Keratinocyte (primary cell): ENCODE results near the gene ARID4A. TPM values are rescaled to one million over a fixed set of nuclear protein-coding genes. Genes with fewer than 3 reads are reported as not detected.

Experiments
- DNase-seq: peaks from one replicate; pipeline ENCODE4 v3.0.0-alpha.2; 2011; ENCODE audit warnings: low read depth, missing footprints, low spot score
- FAIRE-seq: peaks from 2 replicates; lab custom pipeline; 2011; peaks lifted over from hg19 to GRCh38; lab: Jason Lieb, UNC
- H2AFZ ChIP-seq: 2 replicates; pipeline ENCODE4 v1.6.0; 2012; ENCODE audit warnings: low read length, control low read depth, inconsistent platforms; ENCODE audit not compliant: control insufficient read depth
- H3K27ac ChIP-seq: 2 replicates; pipeline ENCODE4 v1.5.1; 2011; ENCODE audit warnings: low read length; ENCODE audit not compliant: control insufficient read depth, insufficient read depth
- H3K27me3 ChIP-seq: 3 replicates; pipeline ENCODE4 v1.6.0; 2011; ENCODE audit warnings: low read length; ENCODE audit not compliant: control insufficient read depth, insufficient read depth; ENCODE audit errors: extremely low read depth
- H3K36me3 ChIP-seq, 2 experiments: 2 replicates in 1 of 2; 3 replicates in 1 of 2; pipeline ENCODE4 v1.5.1; 2011; ENCODE audit warnings: low read length in 2 of 2, mild to moderate bottlenecking in 1 of 2; ENCODE audit not compliant: control insufficient read depth in 2 of 2, insufficient read depth in 2 of 2; ENCODE audit errors: extremely low read depth in 1 of 2
- H3K4me1 ChIP-seq: 3 replicates; pipeline ENCODE4 v1.5.1; 2011; ENCODE audit warnings: low read length; ENCODE audit not compliant: control insufficient read depth, insufficient read depth; ENCODE audit errors: extremely low read depth
- H3K4me2 ChIP-seq: 3 replicates; pipeline ENCODE4 v1.6.0; 2011; ENCODE audit warnings: low read depth, low read length; ENCODE audit not compliant: control insufficient read depth, insufficient read depth; ENCODE audit errors: extremely low read depth
- H3K4me3 ChIP-seq, 3 experiments: fragments of 200-600 bp in 1 of 3; sonication (generic) in 1 of 3; 2 replicates in 2 of 3; 3 replicates in 1 of 3; pipeline ENCODE4 v1.5.1; 2011 to 2016; ENCODE audit warnings: low read length in 3 of 3, mild to moderate bottlenecking in 3 of 3, control low read depth in 2 of 3, inconsistent platforms in 1 of 3, low read depth in 1 of 3, mixed read lengths in 1 of 3, mixed run types in 1 of 3, moderate library complexity in 1 of 3; ENCODE audit not compliant: control insufficient read depth in 2 of 3, insufficient read depth in 2 of 3; ENCODE audit errors: extremely low read depth in 1 of 3
- H3K79me2 ChIP-seq: 2 replicates; pipeline ENCODE4 v1.6.0; 2012; ENCODE audit warnings: low read length; ENCODE audit not compliant: control insufficient read depth, insufficient read depth
- H3K9ac ChIP-seq: 3 replicates; pipeline ENCODE4 v1.6.0; 2011; ENCODE audit warnings: low read length; ENCODE audit not compliant: control insufficient read depth, insufficient read depth; ENCODE audit errors: extremely low read depth
- H3K9me1 ChIP-seq: 3 replicates; pipeline ENCODE4 v1.6.0; 2011; ENCODE audit warnings: low read length; ENCODE audit not compliant: control insufficient read depth, insufficient read depth; ENCODE audit errors: extremely low read depth
- H3K9me3 ChIP-seq: 2 replicates; pipeline ENCODE4 v1.5.1; 2012; ENCODE audit warnings: low read depth, low read length; ENCODE audit not compliant: control insufficient read depth
- H4K20me1 ChIP-seq: 3 replicates; pipeline ENCODE4 v1.6.0; 2011; ENCODE audit warnings: low read length; ENCODE audit not compliant: control insufficient read depth, insufficient read depth; ENCODE audit errors: extremely low read depth
- CTCF ChIP-seq, 3 experiments: IDR thresholded peaks in 1 of 3; conservative IDR thresholded peaks in 1 of 3; optimal IDR thresholded peaks in 1 of 3; 2 replicates in 2 of 3; 3 replicates in 1 of 3; pipeline versions ENCODE3 to v1.5.1; 2011; ENCODE audit warnings: low read length in 3 of 3, mild to moderate bottlenecking in 3 of 3, moderate library complexity in 2 of 3, control low read depth in 1 of 3, inconsistent platforms in 1 of 3; ENCODE audit not compliant: insufficient read depth in 2 of 3; ENCODE audit errors: extremely low read depth in 1 of 3
- EZH2 ChIP-seq: IDR thresholded peaks from one replicate; pipeline ENCODE4 v1.6.1; 2012; ENCODE audit warnings: inconsistent platforms, mild to moderate bottlenecking, low read length, moderate library complexity
- dilution Hi-C: fragments of 300-500 bp; cut with MboI; formaldehyde crosslinking; loops from one replicate; pipeline ENCODE4 v1.7.0; 2020; ENCODE audit warnings: low sequenced_read_pairs; ENCODE audit not compliant: extremely low pct_ligation_motif_present
- polyA plus RNA-seq, 5 experiments: library from polyadenylated mRNA; depleted of rRNA in 3 of 5; stranded (reverse) in 3 of 5; stranded (forward) in 1 of 5; unstranded in 1 of 5; fragments of >200 nt; gene quantifications; 1 replicate in 1 of 5; 2 replicates in 3 of 5; 3 replicates in 1 of 5; pipeline versions ENCODE4 v1.2.1 to v1.2.3, GENCODE V29; 2011 to 2012; ENCODE audit warnings: missing spikeins in 2 of 5, low read depth in 1 of 5, low replicate concordance in 1 of 5

ARID4A gene
- polyA plus RNA-seq, 1 donor (not counting 4 experiments of a cell fraction or from before 2014, with no cell fraction given), result 8.4 TPM

DNA sequence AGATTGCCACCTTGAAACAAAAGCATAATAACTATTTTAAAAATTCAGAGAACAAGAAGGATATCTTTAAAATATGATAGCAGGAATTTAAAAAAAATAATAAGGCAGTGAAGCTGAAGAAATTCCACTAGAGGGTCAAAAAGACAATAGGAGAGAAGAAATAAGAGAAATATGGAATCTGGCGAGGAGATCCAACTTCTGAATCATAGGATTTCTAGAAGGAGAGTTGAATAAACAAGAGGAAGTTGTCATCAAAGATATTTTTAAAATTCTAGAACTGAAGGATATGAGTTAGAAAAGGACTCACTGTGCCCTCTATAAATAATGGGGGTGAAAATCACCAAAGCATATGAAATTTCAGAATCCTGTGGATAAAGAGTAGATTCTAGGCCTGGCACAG lies 70.6 kb downstream of the ARID4A start:
- DNase-seq, result no peak
- Histone ChIP-seq H3K27me3 (no peaks in the 10 kb centered on the region), H4K20me1 (no peaks in the 10 kb centered on the region), H3K4me2 (no peak overlapping the region), H3K9me1 (no peaks in the 10 kb centered on the region), H2AFZ (no peak overlapping the region), H3K4me3 (no peak overlapping the region), H3K79me2 (no peaks in the 10 kb centered on the region), H3K9ac (no peak overlapping the region), H3K27ac (no peak overlapping the region), H3K4me1 (no peaks in the 10 kb centered on the region), H3K9me3 (no peaks in the 10 kb centered on the region), H3K36me3 (peaks cover 8 to 13% of the 10 kb centered on the region in 2 experiments)
- TF ChIP-seq EZH2 (no peak), CTCF (optimal IDR thresholded peaks at IDR 0.05 in 1 of 3, IDR thresholded peaks at IDR 0.05 in 1 of 3, conservative IDR thresholded peaks at IDR 0.05 in 1 of 3; ENCODE audit: extremely low read depth in 1 of 3, insufficient read depth in 2 of 3, low read length in 3 of 3) (no peak)
- no peak for FAIRE-seq
- dilution Hi-C loops, result no loop called here

DNA sequence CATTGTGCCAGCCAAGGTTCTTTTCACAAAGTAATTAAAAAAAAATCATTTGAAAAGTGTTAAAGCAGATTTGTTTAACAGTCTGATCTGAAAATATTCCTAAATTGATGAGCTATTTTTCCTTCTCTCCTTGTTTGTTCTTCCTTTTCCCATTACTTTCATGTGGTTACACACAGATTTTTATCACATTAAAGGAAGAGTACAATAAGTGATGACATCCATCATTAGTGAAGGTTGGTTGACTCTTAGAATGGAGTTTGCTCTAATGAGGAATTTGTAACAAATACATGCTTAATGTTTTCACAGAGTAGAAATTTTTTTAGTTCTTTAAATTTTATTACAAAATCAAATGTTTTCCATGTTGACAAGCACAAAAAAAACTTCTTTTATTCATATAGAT lies 78.4 kb downstream of the ARID4A start:
- Histone ChIP-seq H3K79me2 (no peaks in the 10 kb centered on the region), H3K36me3 (peaks cover 0 to 2% of the 10 kb centered on the region in 2 experiments), H3K27me3 (no peaks in the 10 kb centered on the region), H3K9me3 (no peaks in the 10 kb centered on the region), H3K4me2 (no peak overlapping the region), H3K9me1 (no peaks in the 10 kb centered on the region), H3K4me1 (no peaks in the 10 kb centered on the region), H3K27ac (no peak overlapping the region), H3K9ac (no peak overlapping the region), H4K20me1 (no peaks in the 10 kb centered on the region), H2AFZ (no peak overlapping the region), H3K4me3 (no peak overlapping the region)
- dilution Hi-C loops, result no loop called here
- FAIRE-seq (no peak), DNase-seq (no peak)
- TF ChIP-seq CTCF (optimal IDR thresholded peaks at IDR 0.05 in 1 of 3, IDR thresholded peaks at IDR 0.05 in 1 of 3, conservative IDR thresholded peaks at IDR 0.05 in 1 of 3; ENCODE audit: extremely low read depth in 1 of 3, insufficient read depth in 2 of 3, low read length in 3 of 3) (no peak), EZH2 (no peak)
